Measurements from ENCODE around the gene PNMT. TPM values are rescaled to one million over a fixed set of nuclear protein-coding genes. Genes with fewer than 3 reads are reported as not detected.

The PNMT gene
- total and polyA plus RNA-seq, 2 of the 13 experiments (the other 11 are each of a cell fraction or from before 2014, with no cell fraction given), result 0.25 TPM; not detected in 1

DNA sequence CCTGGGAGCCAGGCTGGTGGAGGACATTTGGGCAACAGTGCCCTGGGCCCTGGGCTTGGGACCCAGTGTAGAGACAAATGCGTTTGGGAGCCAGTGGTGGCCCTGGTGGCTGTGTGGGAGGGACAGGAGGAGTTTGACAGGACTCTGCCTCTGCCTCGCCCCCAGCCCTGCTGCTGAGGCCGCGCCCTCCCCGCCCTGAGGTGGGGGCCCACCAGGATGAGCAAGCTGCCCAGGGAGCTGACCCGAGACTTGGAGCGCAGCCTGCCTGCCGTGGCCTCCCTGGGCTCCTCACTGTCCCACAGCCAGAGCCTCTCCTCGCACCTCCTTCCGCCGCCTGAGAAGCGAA, 15.0 kb upstream of the PNMT start (continued):
- TF ChIP-seq ZNF720 (CRISPR knock-in tag; IDR thresholded peaks at IDR 0.05) (0 out of 2 replicates have a peak, but pooled peaks have one; percentile 74), ZNF83 (CRISPR knock-in tag; IDR thresholded peaks at IDR 0.05; ENCODE audit: borderline replicate concordance) (peak; percentile 22; the same call in 1 of the 2 replicates), POGZ (CRISPR knock-in tag; IDR thresholded peaks at IDR 0.05) (no peak), NPAS2 (CRISPR knock-in tag; IDR thresholded peaks at IDR 0.05; ENCODE audit: borderline replicate concordance) (no peak), DMAP1 (CRISPR knock-in tag; IDR thresholded peaks at IDR 0.05) (0 out of 2 replicates have a peak, but pooled peaks have one; percentile 43), MTA1 (CRISPR knock-in tag; IDR thresholded peaks at IDR 0.05; ENCODE audit: borderline replicate concordance) (no peak), ZNF235 (CRISPR knock-in tag; IDR thresholded peaks at IDR 0.05; ENCODE audit: borderline replicate concordance) (0 out of 2 replicates have a peak, but pooled peaks have one; percentile 53), FOXA3 (CRISPR knock-in tag; IDR thresholded peaks at IDR 0.05) (no peak)
- TF ChIP-seq, protein P1, sequence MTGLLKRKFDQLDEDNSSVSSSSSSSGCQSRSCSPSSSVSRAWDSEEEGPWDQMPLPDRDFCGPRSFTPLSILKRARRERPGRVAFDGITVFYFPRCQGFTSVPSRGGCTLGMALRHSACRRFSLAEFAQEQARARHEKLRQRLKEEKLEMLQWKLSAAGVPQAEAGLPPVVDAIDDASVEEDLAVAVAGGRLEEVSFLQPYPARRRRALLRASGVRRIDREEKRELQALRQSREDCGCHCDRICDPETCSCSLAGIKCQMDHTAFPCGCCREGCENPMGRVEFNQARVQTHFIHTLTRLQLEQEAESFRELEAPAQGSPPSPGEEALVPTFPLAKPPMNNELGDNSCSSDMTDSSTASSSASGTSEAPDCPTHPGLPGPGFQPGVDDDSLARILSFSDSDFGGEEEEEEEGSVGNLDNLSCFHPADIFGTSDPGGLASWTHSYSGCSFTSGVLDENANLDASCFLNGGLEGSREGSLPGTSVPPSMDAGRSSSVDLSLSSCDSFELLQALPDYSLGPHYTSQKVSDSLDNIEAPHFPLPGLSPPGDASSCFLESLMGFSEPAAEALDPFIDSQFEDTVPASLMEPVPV (CRISPR knock-in tag; IDR thresholded peaks at IDR 0.05), result peak; percentile 77; the same call in 1 of the 2 replicates
- TF ChIP-seq, protein P2, sequence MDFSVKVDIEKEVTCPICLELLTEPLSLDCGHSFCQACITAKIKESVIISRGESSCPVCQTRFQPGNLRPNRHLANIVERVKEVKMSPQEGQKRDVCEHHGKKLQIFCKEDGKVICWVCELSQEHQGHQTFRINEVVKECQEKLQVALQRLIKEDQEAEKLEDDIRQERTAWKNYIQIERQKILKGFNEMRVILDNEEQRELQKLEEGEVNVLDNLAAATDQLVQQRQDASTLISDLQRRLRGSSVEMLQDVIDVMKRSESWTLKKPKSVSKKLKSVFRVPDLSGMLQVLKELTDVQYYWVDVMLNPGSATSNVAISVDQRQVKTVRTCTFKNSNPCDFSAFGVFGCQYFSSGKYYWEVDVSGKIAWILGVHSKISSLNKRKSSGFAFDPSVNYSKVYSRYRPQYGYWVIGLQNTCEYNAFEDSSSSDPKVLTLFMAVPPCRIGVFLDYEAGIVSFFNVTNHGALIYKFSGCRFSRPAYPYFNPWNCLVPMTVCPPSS (IDR thresholded peaks at IDR 0.05), result no peak
- TF ChIP-seq, protein P3, sequence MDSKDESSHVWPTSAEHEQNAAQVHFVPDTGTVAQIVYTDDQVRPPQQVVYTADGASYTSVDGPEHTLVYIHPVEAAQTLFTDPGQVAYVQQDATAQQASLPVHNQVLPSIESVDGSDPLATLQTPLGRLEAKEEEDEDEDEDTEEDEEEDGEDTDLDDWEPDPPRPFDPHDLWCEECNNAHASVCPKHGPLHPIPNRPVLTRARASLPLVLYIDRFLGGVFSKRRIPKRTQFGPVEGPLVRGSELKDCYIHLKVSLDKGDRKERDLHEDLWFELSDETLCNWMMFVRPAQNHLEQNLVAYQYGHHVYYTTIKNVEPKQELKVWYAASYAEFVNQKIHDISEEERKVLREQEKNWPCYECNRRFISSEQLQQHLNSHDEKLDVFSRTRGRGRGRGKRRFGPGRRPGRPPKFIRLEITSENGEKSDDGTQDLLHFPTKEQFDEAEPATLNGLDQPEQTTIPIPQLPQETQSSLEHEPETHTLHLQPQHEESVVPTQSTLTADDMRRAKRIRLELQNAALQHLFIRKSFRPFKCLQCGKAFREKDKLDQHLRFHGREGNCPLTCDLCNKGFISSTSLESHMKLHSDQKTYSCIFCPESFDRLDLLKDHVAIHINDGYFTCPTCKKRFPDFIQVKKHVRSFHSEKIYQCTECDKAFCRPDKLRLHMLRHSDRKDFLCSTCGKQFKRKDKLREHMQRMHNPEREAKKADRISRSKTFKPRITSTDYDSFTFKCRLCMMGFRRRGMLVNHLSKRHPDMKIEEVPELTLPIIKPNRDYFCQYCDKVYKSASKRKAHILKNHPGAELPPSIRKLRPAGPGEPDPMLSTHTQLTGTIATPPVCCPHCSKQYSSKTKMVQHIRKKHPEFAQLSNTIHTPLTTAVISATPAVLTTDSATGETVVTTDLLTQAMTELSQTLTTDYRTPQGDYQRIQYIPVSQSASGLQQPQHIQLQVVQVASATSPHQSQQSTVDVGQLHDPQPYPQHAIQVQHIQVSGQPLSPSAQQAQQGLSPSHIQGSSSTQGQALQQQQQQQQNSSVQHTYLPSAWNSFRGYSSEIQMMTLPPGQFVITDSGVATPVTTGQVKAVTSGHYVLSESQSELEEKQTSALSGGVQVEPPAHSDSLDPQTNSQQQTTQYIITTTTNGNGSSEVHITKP (CRISPR knock-in tag; IDR thresholded peaks at IDR 0.05; ENCODE audit: low read depth), result no peak
- TF ChIP-seq, protein P4, sequence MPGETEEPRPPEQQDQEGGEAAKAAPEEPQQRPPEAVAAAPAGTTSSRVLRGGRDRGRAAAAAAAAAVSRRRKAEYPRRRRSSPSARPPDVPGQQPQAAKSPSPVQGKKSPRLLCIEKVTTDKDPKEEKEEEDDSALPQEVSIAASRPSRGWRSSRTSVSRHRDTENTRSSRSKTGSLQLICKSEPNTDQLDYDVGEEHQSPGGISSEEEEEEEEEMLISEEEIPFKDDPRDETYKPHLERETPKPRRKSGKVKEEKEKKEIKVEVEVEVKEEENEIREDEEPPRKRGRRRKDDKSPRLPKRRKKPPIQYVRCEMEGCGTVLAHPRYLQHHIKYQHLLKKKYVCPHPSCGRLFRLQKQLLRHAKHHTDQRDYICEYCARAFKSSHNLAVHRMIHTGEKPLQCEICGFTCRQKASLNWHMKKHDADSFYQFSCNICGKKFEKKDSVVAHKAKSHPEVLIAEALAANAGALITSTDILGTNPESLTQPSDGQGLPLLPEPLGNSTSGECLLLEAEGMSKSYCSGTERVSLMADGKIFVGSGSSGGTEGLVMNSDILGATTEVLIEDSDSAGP (CRISPR knock-in tag; IDR thresholded peaks at IDR 0.05; ENCODE audit: borderline replicate concordance), result 0 out of 2 replicates have a peak, but pooled peaks have one; percentile 34
